ENCODE measurements around the gene ANKS6. TPM values are rescaled to one million over a fixed set of nuclear protein-coding genes. Genes with fewer than 3 reads are reported as not detected.

Gene ANKS6
- total RNA-seq, 1 donor from 2014 or later, result 17.1 TPM

GRCh38 chr9:98767196-98767595 is 29.2 kb downstream of the ANKS6 start:
- Mint-ChIP-seq H3K36me3 (ENCODE audit: low read depth) (peaks cover 33% of the 10 kb centered on the region), H3K27ac (ENCODE audit: unreplicated experiment) (no peak overlapping the region), H3K27me3 (ENCODE audit: low read depth) (no peaks in the 10 kb centered on the region), H3K4me1 (ENCODE audit: low read depth) (no peaks in the 10 kb centered on the region), H3K9me3 (ENCODE audit: low read depth) (peaks cover 13% of the 10 kb centered on the region), H3K4me3 (ENCODE audit: unreplicated experiment) (no peak overlapping the region)
- no peak for TF ChIP-seq CTCF (IDR thresholded peaks at IDR 0.05)
- DNase-seq (ENCODE audit: low spot score), result peak; percentile 42

DNA sequence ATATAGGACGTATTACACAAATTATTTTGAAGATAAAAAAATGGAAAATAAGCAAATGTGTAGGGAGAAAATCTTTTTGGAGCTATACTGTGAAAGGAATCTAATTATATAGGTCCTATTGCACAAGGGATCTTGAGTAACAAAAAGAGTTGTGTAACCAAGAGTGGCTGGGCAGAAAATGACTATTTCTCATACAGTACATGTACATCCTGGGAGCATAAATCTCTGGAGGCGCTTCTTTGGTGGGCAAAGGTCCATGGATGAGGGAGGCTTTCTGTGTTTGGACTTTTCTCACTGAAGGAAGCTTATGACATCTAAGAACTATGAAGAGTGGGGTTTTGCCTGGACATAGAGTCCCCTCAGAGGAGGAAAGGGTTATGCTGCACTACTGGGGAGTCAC is 29.8 kb downstream of the ANKS6 start:
- DNase-seq (ENCODE audit: low spot score), result no peak
- H3K4me1 Mint-ChIP-seq (ENCODE audit: low read depth), result no peaks in the 10 kb centered on the region
- no peak overlapping the region for H3K27ac Mint-ChIP-seq (ENCODE audit: unreplicated experiment)
- no peak for TF ChIP-seq CTCF (IDR thresholded peaks at IDR 0.05)
- H3K36me3 Mint-ChIP-seq (ENCODE audit: low read depth), result peaks cover 29% of the 10 kb centered on the region
- no peaks in the 10 kb centered on the region for H3K27me3 Mint-ChIP-seq (ENCODE audit: low read depth)
- peaks cover 13% of the 10 kb centered on the region for H3K9me3 Mint-ChIP-seq (ENCODE audit: low read depth)
- no peak overlapping the region for H3K4me3 Mint-ChIP-seq (ENCODE audit: unreplicated experiment)

DNA sequence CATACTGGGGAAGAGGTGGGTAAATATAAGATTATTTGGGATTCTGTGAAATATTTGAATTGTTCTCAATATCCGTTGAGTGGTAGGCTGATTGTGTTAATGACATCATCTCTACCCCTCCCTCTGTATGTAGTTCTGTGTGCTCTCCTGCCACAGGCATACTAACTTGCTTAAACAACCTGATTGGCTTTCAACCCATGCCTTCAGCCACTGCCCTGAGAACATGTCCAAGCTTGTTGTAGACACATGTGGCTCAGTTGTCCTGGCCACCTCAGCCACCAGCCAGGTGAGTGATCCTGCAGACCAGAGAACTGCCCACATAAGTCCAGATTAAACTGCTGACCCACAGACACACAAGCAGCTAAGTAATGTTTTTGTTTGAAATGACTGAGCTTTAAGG is 31.1 kb downstream of the ANKS6 start:
- no peak overlapping the region for H3K4me3 Mint-ChIP-seq (ENCODE audit: unreplicated experiment)
- H3K27ac Mint-ChIP-seq (ENCODE audit: unreplicated experiment), result no peak overlapping the region
- no peaks in the 10 kb centered on the region for H3K4me1 Mint-ChIP-seq (ENCODE audit: low read depth)
- TF ChIP-seq CTCF (IDR thresholded peaks at IDR 0.05), result no peak
- no peaks in the 10 kb centered on the region for H3K27me3 Mint-ChIP-seq (ENCODE audit: low read depth)
- H3K9me3 Mint-ChIP-seq (ENCODE audit: low read depth), result peaks cover 13% of the 10 kb centered on the region
- H3K36me3 Mint-ChIP-seq (ENCODE audit: low read depth), result peaks cover 22% of the 10 kb centered on the region
- no peak for DNase-seq (ENCODE audit: low spot score)

- H3K27ac Mint-ChIP-seq (ENCODE audit: unreplicated experiment), result no peak overlapping the region
- H3K9me3 Mint-ChIP-seq (ENCODE audit: low read depth), result peaks cover 19% of the 10 kb centered on the region
- no peak for DNase-seq (ENCODE audit: low spot score)
- H3K4me1 Mint-ChIP-seq (ENCODE audit: low read depth), result no peaks in the 10 kb centered on the region
- no peak overlapping the region for H3K4me3 Mint-ChIP-seq (ENCODE audit: unreplicated experiment)
- H3K36me3 Mint-ChIP-seq (ENCODE audit: low read depth), result peaks cover 23% of the 10 kb centered on the region
- no peak for TF ChIP-seq CTCF (IDR thresholded peaks at IDR 0.05)
- H3K27me3 Mint-ChIP-seq (ENCODE audit: low read depth), result no peaks in the 10 kb centered on the region
Measured at GRCh38 chr9:98763986-98764745, 32.2 kb downstream of the ANKS6 start.

GRCh38 chr9:98760231-98760630 is 36.1 kb downstream of the ANKS6 start:
- H3K4me1 Mint-ChIP-seq (ENCODE audit: low read depth), result no peaks in the 10 kb centered on the region
- no peak for DNase-seq (ENCODE audit: low spot score)
- no peak overlapping the region for H3K27ac Mint-ChIP-seq (ENCODE audit: unreplicated experiment)
- no peaks in the 10 kb centered on the region for H3K27me3 Mint-ChIP-seq (ENCODE audit: low read depth)
- no peak overlapping the region for H3K4me3 Mint-ChIP-seq (ENCODE audit: unreplicated experiment)
- peaks cover 45% of the 10 kb centered on the region for H3K36me3 Mint-ChIP-seq (ENCODE audit: low read depth)
- peaks cover 35% of the 10 kb centered on the region for H3K9me3 Mint-ChIP-seq (ENCODE audit: low read depth)
- TF ChIP-seq CTCF (IDR thresholded peaks at IDR 0.05), result no peak

All from chondrocyte (in vitro differentiated cells).